Retina (tissue), 1 donor: Measurements from ENCODE around the gene ZCCHC14.

Experiments used
- DNase-seq: peaks from one replicate; pipeline ENCODE4 v3.0.0-alpha.2; 2016

The ZCCHC14 gene

GRCh38 chr16:87474017-87474416 lies 18.8 kb downstream of the ZCCHC14 start:
- DNase-seq = no peak

DNA sequence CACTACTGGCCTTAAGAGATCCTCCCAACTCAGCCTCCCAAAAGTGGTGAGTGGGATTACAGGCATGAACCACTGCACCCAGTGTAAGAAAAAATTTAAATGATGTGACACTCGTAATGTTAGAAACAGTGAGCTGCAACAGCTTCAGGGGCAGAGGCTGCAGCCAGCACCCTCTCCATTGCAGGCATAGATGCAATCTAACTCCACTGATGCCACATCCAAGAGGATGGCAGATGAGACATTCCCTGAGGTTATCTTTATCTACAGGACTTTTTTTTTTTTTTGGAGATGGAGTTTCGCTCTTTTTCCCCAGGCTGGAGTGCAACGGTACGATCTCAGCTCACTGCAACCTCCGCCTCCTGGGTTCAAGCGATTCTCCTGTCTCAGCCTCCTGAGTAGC lies 19.9 kb downstream of the ZCCHC14 start:
- DNase-seq = no peak

- DNase-seq = no peak
Observed at GRCh38 chr16:87472142-87472778, 20.6 kb downstream of the ZCCHC14 start.

DNA sequence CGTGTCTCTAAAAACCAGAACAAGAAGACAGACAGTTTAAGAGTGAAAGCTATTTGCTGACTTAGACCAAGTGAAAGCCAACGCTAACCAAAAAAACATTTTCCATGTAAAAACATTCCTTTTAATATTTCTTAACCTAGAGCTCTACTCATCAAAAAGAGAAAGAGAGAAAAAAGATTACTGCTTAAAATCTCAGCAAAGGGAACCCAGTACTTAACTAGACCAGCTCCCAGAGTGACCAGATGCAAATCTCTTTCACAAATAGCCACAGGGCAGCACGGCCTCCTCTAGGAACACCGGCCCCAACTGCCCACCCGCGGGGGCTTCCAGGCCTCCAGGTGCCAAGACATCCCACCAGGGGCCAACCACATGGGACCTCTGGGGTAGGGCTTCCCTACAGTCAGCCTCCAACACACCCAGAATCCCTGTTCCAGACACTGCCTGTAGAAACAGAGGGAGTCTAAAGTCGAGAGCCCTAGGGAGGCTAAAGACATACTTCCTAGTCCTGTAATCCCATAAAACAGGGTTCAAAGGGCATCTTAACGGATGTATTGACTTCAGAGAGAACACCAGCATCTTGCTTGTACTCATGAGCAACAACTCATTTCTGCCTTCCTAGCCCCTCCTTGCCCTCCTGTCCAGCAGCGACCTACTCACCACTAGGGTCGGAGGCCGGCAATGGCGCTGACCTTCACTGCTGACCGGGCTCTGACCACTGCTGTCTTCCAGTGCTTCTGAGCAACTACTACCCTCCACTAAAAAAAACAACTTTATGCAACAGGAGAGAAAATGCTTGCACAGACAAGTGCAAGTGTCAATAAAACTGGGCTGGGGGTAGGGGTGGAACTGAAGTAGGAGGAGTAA lies 21.3 kb downstream of the ZCCHC14 start:
- DNase-seq = no peak

DNA sequence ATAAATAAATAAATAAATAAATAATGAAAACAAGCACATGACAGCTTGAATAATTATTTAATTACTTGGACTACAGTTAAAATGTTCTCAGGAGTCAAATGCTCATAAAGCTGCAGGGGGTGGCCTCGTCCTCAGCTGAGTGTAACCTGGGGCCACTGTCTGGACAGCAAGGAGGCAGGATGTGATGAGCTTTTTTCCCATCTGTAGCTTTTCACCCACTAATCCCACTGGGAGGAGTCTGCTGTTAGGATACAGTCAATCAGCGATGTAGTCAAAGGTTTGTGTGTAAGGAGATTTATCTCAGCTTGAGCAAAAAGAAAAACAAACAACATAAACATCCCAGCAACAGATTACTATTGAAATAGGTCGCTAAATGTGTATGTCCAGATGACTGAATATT lies 22.5 kb downstream of the ZCCHC14 start:
- DNase-seq = no peak

GRCh38 chr16:87469169-87469568 lies 23.7 kb downstream of the ZCCHC14 start:
- DNase-seq = no peak

GRCh38 chr16:87468550-87468949 lies 24.3 kb downstream of the ZCCHC14 start:
- no peak for DNase-seq

DNA sequence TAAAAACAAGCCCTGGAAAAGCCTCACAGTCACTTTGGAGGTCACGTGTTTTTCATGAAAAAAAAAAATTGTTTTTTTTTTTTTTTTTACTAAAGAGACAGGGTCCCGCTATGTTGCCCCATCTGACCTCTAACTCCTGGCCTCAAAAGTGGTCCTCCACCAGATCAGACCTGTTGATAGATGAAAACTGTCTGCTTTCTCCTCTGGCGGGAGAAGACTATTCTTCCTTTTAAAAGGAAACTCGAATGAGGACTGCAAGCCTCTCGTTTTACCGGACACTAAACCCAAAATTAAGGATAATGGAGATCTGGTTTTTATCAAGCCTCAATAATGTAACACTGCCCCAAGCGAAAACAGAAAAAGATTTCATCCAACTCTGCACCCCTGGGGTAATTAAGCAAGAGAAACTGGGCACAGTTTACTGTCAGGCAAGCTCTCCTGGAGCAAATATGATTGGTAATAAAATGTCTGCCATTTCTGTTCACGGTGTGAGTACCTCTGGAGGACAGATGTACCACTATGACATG lies 25.8 kb downstream of the ZCCHC14 start:
- DNase-seq = no peak

GRCh38 chr16:87465879-87466278 lies 26.9 kb downstream of the ZCCHC14 start:
- DNase-seq = no peak

GRCh38 chr16:87465306-87465705 lies 27.5 kb downstream of the ZCCHC14 start:
- no peak for DNase-seq

DNA sequence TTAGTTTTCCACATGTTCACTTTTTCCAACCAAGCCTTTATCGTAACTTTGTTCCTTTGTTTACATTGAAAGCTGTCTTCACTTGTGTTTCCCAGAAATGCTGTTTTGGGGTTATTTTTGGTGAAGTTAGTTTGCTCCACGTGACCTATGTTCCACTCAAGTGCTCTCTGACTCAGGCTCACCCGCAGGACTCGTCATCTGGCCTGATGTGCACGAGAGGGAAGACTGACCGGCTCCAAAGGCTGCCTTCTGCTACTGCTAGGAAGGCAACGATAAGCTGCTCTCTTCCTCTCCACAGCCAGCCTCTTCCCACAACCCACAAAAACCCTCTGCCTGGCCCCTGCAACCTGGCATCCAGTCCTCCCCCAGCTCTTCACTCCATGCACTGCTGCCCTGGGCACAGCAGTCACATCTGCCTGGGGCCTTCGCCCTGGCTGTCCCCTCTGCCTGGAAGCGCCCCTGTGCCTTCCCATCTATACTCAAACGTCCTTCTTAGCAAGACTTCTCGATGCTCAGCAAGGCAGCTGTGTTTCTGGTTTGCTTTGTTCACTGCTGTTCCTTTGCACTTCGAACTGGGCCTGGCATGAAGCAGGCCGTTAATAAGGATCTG lies 28.0 kb downstream of the ZCCHC14 start:
- DNase-seq = no peak

DNA sequence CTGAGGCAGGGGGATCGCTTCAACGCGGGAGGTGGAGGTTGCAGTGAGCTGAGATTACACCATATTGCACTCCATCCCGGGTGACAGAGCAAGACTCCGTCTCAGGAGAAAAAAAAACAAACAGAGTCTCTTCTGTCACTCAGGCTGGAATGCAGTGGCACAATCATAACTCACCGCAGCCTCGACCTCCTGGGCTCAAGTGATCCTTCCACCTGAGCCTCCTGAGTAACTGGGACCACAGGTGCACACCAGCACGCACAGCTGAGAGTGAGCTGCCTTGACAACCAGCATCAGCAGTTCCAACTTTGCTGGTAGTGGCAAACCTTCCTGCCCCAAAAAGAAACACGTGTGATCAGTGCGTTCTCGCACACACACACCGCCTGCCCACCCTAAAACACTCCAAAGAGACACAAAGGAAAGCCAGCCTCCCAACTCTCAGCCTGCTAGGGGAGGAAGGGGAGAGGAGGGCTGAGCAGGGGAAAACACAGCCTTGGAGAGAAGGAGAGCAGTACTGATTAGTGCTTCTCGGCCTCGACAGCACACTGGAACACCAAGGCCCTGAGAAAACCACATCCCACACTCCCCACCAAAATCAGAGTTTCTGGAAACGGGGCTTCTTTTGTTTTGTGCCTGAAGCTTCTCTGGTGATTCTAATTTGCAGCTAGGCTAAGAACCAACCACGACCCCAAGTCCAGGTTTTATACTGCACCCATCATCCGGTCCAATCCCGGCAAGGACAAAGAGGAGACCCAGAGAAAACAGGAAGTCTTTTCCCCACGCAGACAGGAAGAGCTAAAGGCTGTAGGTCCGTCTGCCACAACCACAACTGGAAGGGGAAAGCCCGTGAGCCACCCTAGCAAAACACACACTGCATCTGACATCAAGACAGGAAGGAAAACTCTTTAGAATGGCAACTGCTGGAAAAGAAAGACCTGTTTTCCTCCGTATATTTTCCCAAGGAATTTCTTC lies 28.8 kb downstream of the ZCCHC14 start:
- DNase-seq = no peak

DNA sequence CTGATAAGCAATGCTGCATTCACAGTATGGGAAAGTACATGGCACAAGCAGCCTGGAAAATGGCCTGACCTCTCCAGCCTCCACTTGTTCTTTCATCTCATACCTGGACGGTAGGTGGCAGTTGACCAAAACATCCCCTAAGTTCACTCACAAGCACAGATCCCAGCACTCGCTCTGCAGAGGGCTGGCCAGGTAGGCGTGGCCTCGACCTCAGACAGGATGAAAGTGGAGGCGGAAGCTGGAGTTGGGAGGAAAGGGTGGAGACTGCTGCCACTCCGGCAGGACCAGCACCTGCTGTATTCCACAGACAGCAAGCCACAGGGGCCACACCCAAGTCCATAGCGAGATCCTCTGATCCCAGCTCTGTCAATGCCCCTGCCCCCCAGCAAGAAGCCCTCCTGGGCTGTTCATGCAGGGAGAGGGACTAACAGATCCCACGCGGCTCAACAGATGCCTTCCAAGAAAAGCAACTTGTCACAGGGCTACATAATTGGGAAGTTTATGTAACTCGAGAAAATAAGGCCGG lies 31.3 kb downstream of the ZCCHC14 start:
- DNase-seq = no peak

GRCh38 chr16:87460936-87461335 lies 31.9 kb downstream of the ZCCHC14 start:
- DNase-seq = no peak

- no peak for DNase-seq
Observed at GRCh38 chr16:87459833-87460232, 33.0 kb downstream of the ZCCHC14 start.

DNA sequence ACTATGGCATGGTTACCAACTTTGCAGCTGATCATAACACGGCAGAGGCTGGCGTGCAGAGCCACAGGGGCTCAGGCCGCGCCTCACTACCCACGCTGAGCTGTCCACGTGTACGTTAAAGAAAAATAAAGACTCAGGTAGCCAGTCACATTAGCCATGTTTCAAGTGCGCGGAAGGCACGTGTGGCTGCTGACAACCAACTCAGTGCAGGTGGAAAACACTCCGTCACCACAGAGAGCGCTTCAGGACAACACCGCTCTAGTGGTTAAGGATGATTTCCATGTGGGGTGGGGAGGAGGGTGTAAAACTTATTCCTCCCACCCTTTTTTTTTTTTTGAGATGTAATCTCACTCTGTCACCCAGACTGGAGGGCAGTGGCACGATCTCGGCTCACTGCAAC lies 33.8 kb downstream of the ZCCHC14 start:
- no peak for DNase-seq

- no peak for DNase-seq
Observed at GRCh38 chr16:87458424-87458915, 34.4 kb downstream of the ZCCHC14 start.

GRCh38 chr16:87457709-87458423 lies 35.0 kb downstream of the ZCCHC14 start:
- no peak for DNase-seq

- DNase-seq = no peak
Observed at GRCh38 chr16:87457061-87457611, 35.7 kb downstream of the ZCCHC14 start.

DNA sequence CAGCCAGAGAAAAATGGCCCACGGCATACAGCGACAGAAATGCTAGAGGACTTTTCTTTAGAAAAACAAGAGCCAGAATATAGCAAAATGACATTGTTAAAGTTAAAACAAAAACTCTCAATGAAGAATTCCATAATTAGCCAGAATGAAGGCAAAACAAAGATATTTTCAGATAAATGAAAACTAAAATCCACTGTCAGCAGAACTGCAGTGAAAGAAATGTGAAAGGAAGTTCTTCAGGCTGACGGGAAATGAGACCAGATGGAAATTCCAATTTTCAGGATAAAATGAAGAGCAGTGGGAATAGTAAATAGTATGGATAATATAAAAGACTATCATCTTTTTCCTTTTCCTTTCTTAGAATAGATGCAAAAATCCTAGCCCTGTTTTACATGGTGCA lies 38.4 kb downstream of the ZCCHC14 start:
- no peak for DNase-seq

DNA sequence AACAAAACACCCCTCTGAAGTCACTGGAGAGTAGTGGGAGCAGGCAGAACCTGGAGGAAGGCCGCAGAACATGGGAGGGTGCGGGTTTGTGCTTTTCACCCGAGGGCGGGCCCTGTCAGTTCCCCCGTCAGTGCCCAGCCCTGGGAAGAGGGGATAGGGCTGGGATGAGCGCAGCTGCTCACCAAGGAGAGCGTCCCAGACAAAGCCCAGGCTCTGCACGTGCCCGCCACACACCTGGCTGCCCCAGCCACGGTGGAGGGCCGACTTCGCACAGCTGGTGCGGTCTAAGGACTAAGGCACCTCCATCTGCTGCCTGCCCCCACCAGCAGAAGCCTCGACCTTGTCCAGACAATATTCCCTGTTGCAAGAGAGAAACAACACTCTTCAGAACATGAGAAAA lies 39.5 kb downstream of the ZCCHC14 start:
- no peak for DNase-seq
